ACC112 (cell line): ENCODE results near the gene HAO1.

Experiments used
- H2AFZ ChIP-seq: fragments of 200-600 bp; sonication (generic); one replicate; pipeline ENCODE4 v1.6.0; 2017; ENCODE audit warnings: antibody characterized with exemption, low read length; ENCODE audit not compliant: unreplicated experiment
- H3K27ac ChIP-seq: fragments of 200-600 bp; sonication (generic); 2 replicates; pipeline ENCODE4 v1.5.1; 2014; ENCODE audit warnings: low read depth, mild to moderate bottlenecking, antibody characterized with exemption, low read length, moderate library complexity
- H3K27me3 ChIP-seq: fragments of 200-600 bp; sonication (generic); 2 replicates; pipeline ENCODE4 v1.6.1; 2014; ENCODE audit warnings: mild to moderate bottlenecking, antibody characterized with exemption, low read length, moderate library complexity, mixed read lengths; ENCODE audit not compliant: insufficient read depth
- H3K36me3 ChIP-seq: fragments of 200-600 bp; sonication (generic); 2 replicates; pipeline ENCODE4 v1.6.1; 2016; ENCODE audit warnings: mild to moderate bottlenecking, antibody characterized with exemption, low read length, moderate library complexity, mixed read lengths; ENCODE audit not compliant: insufficient read depth
- H3K4me1 ChIP-seq: fragments of 200-600 bp; sonication (generic); one replicate; pipeline ENCODE4 v1.6.1; 2016; ENCODE audit warnings: low read length, mixed read lengths; ENCODE audit not compliant: insufficient read depth, unreplicated experiment, control insufficient read depth
- H3K4me3 ChIP-seq: fragments of 200-600 bp; sonication (generic); 2 replicates; pipeline ENCODE4 v1.5.1; 2014; ENCODE audit warnings: mild to moderate bottlenecking, low read depth, low read length
- H3K79me2 ChIP-seq: fragments of 200-600 bp; sonication (generic); one replicate; pipeline ENCODE4 v1.6.0; 2016; ENCODE audit warnings: low read length; ENCODE audit not compliant: control insufficient read depth, unreplicated experiment, insufficient read depth

HAO1 gene

GRCh38 chr20:7893014-7893730 is 47.1 kb downstream of the HAO1 start:
- H3K4me3 ChIP-seq, result no peak overlapping the region

GRCh38 chr20:7891705-7892104 is 48.6 kb downstream of the HAO1 start:
- Histone ChIP-seq H3K27ac (no peak overlapping the region), H3K79me2 (no peaks in the 10 kb centered on the region), H3K27me3 (peaks cover 13% of the 10 kb centered on the region; the same call in 1 of the 2 replicates), H3K4me3 (no peak overlapping the region), H3K36me3 (no peaks in the 10 kb centered on the region), H3K4me1 (no peaks in the 10 kb centered on the region), H2AFZ (no peak overlapping the region)

More at GRCh38 chr20:7893014-7893730, 47.1 kb downstream of the HAO1 start:
- Histone ChIP-seq H3K79me2 (no peaks in the 10 kb centered on the region), H3K27me3 (peaks cover 14% of the 10 kb centered on the region; the same call in 1 of the 2 replicates), H2AFZ (no peak overlapping the region), H3K36me3 (no peaks in the 10 kb centered on the region), H3K27ac (no peak overlapping the region), H3K4me1 (no peaks in the 10 kb centered on the region)

- no peak overlapping the region for H3K4me3 ChIP-seq
- peaks cover 16% of the 10 kb centered on the region; the same call in 1 of the 2 replicates for H3K27me3 ChIP-seq
- no peaks in the 10 kb centered on the region for H3K4me1 ChIP-seq
- no peak overlapping the region for H2AFZ ChIP-seq
- H3K36me3 ChIP-seq, result no peaks in the 10 kb centered on the region
- H3K27ac ChIP-seq, result no peak overlapping the region
- no peaks in the 10 kb centered on the region for H3K79me2 ChIP-seq
Measured at GRCh38 chr20:7889736-7890135, 50.5 kb downstream of the HAO1 start.

GRCh38 chr20:7883741-7884140 is 56.5 kb downstream of the HAO1 start:
- Histone ChIP-seq H3K4me3 (no peak overlapping the region), H3K27ac (no peak overlapping the region), H2AFZ (no peak overlapping the region), H3K36me3 (no peaks in the 10 kb centered on the region), H3K4me1 (no peaks in the 10 kb centered on the region), H3K79me2 (no peaks in the 10 kb centered on the region), H3K27me3 (peaks cover 15% of the 10 kb centered on the region; the same call in 1 of the 2 replicates)

- no peak overlapping the region for H2AFZ ChIP-seq
- H3K4me1 ChIP-seq, result no peaks in the 10 kb centered on the region
- H3K79me2 ChIP-seq, result no peaks in the 10 kb centered on the region
- no peaks in the 10 kb centered on the region for H3K36me3 ChIP-seq
- peaks cover 15% of the 10 kb centered on the region; the same call in 1 of the 2 replicates for H3K27me3 ChIP-seq
- H3K4me3 ChIP-seq, result no peak overlapping the region
- no peak overlapping the region for H3K27ac ChIP-seq
Measured at GRCh38 chr20:7883309-7883708, 56.9 kb downstream of the HAO1 start.

GRCh38 chr20:7882076-7882475 is 58.2 kb downstream of the HAO1 start:
- no peak overlapping the region for H3K27ac ChIP-seq
- H3K79me2 ChIP-seq, result no peaks in the 10 kb centered on the region
- H2AFZ ChIP-seq, result no peak overlapping the region
- H3K27me3 ChIP-seq, result peaks cover 15% of the 10 kb centered on the region; the same call in 1 of the 2 replicates
- no peak overlapping the region for H3K4me3 ChIP-seq
- no peaks in the 10 kb centered on the region for H3K4me1 ChIP-seq
- H3K36me3 ChIP-seq, result no peaks in the 10 kb centered on the region

GRCh38 chr20:7881551-7881950 is 58.7 kb downstream of the HAO1 start:
- H3K4me1 ChIP-seq, result no peaks in the 10 kb centered on the region
- H3K36me3 ChIP-seq, result no peaks in the 10 kb centered on the region
- no peak overlapping the region for H3K4me3 ChIP-seq
- no peak overlapping the region for H2AFZ ChIP-seq
- H3K79me2 ChIP-seq, result no peaks in the 10 kb centered on the region
- H3K27me3 ChIP-seq, result peaks cover 15% of the 10 kb centered on the region; the same call in 1 of the 2 replicates
- no peak overlapping the region for H3K27ac ChIP-seq

GRCh38 chr20:7879883-7880282 is 60.4 kb downstream of the HAO1 start:
- H3K4me3 ChIP-seq, result no peak overlapping the region
- no peaks in the 10 kb centered on the region for H3K4me1 ChIP-seq
- no peak overlapping the region for H2AFZ ChIP-seq
- H3K27me3 ChIP-seq, result peaks cover 13% of the 10 kb centered on the region; the same call in 1 of the 2 replicates
- no peaks in the 10 kb centered on the region for H3K79me2 ChIP-seq
- H3K27ac ChIP-seq, result no peak overlapping the region
- H3K36me3 ChIP-seq, result no peaks in the 10 kb centered on the region

- Histone ChIP-seq H3K27ac (no peak overlapping the region), H3K4me1 (no peaks in the 10 kb centered on the region), H3K36me3 (no peaks in the 10 kb centered on the region), H3K4me3 (no peak overlapping the region), H3K27me3 (peaks cover 55% of the 10 kb centered on the region), H2AFZ (no peak overlapping the region), H3K79me2 (no peaks in the 10 kb centered on the region)
Measured at GRCh38 chr20:7868108-7868507, 72.2 kb downstream of the HAO1 start.

- Histone ChIP-seq H3K4me1 (no peaks in the 10 kb centered on the region), H3K4me3 (peak overlapping the region; percentile 40; the same call in 1 of the 2 replicates), H3K79me2 (no peaks in the 10 kb centered on the region), H2AFZ (peak overlapping the region; percentile 46), H3K36me3 (no peaks in the 10 kb centered on the region), H3K27ac (no peak overlapping the region), H3K27me3 (peaks cover 62% of the 10 kb centered on the region)
Measured at GRCh38 chr20:7866285-7866684, 74.0 kb downstream of the HAO1 start.

- peaks cover 17% of the 10 kb centered on the region; the same call in 1 of the 2 replicates for H3K27me3 ChIP-seq
- peaks cover 30% of the 10 kb centered on the region for H3K4me1 ChIP-seq
- no peaks in the 10 kb centered on the region for H3K79me2 ChIP-seq
- no peak overlapping the region for H2AFZ ChIP-seq
- H3K4me3 ChIP-seq, result no peak overlapping the region
- no peaks in the 10 kb centered on the region for H3K36me3 ChIP-seq
- no peak overlapping the region for H3K27ac ChIP-seq
Measured at GRCh38 chr20:7859356-7859802, 80.9 kb downstream of the HAO1 start.
